Fibroblast of the aortic adventitia (primary cell): Measurements from ENCODE around the gene TMEM205. TPM values are rescaled to one million over a fixed set of nuclear protein-coding genes. Genes with fewer than 3 reads are reported as not detected.

Experiments
- DNase-seq: peaks from one replicate; pipeline ENCODE4 v3.0.0-alpha.2; 2010; ENCODE audit warnings: low read depth
- H3K4me3 ChIP-seq: 2 replicates; pipeline ENCODE4 v1.5.1; 2011; ENCODE audit warnings: low read depth, mild to moderate bottlenecking, control low read depth, low read length, moderate library complexity
- CTCF ChIP-seq: IDR thresholded peaks from 2 replicates; pipeline ENCODE4 v1.5.1; 2011; ENCODE audit warnings: mild to moderate bottlenecking, low read length, control low read depth, inconsistent platforms; ENCODE audit not compliant: insufficient read depth
- total RNA-seq: library from RNA; depleted of rRNA; stranded (reverse); fragments of >200 nt; gene quantifications from 2 replicates; pipeline ENCODE4 v1.2.3, GENCODE V29; 2012; ENCODE audit warnings: low replicate concordance

The TMEM205 gene
- 56.8 and 79.6 TPM in 2 replicates for total RNA-seq

GRCh38 chr19:11346104-11346940 lies at the start of gene TMEM205, which contains the start of gene CCDC159:
Gene TMEM205 (minus strand): TSS chr19:11346268. CDS start chr19:11345619, 649 bp downstream.
Gene CCDC159 (plus strand): TSS chr19:11346519. CDS start chr19:11346607, 88 bp downstream.
- DNase-seq = peak; percentile 100
- TF ChIP-seq CTCF = no peak
- peak within 1 kb of the TSS; percentile 88 for H3K4me3 ChIP-seq

GRCh38 chr19:11390933-11391680 lies 45.0 kb upstream of the TMEM205 start:
- DNase-seq = no peak
- H3K4me3 ChIP-seq = no peak overlapping the region
- TF ChIP-seq CTCF = no peak

GRCh38 chr19:11390359-11390758 lies 44.3 kb upstream of the TMEM205 start:
- H3K4me3 ChIP-seq = no peak overlapping the region
- no peak for TF ChIP-seq CTCF
- no peak for DNase-seq

- TF ChIP-seq CTCF = no peak
- DNase-seq = no peak
- H3K4me3 ChIP-seq = no peak overlapping the region
Observed at GRCh38 chr19:11387162-11388034, 41.3 kb upstream of the TMEM205 start.

GRCh38 chr19:11384778-11385129 lies 38.7 kb upstream of the TMEM205 start:
- no peak for TF ChIP-seq CTCF
- no peak for DNase-seq
- no peak overlapping the region for H3K4me3 ChIP-seq

- no peak for TF ChIP-seq CTCF
- DNase-seq = no peak
- peak overlapping the region; percentile 58 for H3K4me3 ChIP-seq
Observed at GRCh38 chr19:11383706-11384048, 37.6 kb upstream of the TMEM205 start.
